Inflammatory macrophage treated with lipopolysaccharide for 4 hours (primary cell): ENCODE measurements around the gene SLC15A1.

Source experiments
- DNase-seq: peaks from one replicate; pipeline ENCODE4 v3.0.0-alpha.2; 2020

SLC15A1 gene

DNA sequence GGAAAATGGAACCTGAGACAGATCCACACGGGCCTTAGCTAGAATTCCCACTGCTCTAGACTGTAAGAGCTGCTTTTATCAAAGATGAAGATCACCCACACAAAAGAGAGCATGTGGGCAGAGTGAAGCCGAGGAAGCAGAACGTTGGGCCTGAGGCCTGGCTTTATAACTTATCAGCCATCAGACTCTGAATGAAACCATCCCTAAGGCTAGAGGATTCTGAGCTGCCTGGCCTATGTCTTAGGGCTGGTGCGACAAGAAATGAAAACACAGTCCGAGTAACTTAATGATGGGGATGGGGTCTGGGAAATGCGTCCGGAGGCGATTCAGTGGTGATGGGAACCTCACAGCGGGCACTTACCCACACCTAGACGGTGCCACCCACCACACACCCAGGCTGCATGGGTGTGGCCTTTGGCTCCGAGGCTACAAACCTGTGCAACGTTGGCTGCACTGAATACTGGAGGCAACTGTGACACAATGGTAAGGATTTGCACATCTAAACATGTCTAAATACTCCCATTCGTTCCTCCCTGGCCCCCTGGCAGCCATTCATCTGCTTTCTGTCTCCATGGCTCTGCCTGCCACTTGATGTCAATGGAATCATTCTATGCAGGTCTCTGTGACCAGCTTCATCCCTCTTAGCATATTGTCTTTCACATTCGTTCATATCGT is 62.0 kb downstream of the SLC15A1 start:
- DNase-seq: no peak

DNA sequence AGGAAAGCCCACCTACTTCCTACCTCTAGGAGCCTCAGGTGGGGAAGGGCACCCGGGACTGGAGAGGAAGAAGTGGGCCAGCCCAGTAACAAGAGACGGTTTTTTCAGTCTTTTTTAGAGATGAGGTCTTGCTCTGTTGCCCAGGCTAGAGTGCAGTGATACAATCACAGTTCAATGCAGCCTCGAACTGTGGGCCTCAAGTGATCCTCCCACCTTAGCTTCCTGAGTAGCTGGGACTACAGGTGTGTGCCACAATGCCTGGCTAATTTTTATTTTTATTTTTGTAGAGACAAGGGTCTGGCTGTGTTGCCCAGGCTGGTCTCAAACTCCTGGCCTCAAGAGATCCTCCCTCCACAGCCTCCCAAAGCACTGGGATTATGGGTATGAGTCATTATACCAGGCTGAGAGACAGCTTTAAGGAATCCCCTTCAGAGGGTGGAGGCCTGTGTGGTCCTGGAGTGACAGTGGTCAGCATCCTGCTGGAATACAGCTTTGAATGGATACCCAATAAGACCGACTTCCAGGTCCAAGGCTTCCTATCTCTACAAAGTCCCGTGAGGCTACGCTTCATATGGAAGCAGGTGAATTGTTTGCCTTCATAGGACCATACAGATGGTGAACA is 63.0 kb downstream of the SLC15A1 start:
- DNase-seq: no peak

DNA sequence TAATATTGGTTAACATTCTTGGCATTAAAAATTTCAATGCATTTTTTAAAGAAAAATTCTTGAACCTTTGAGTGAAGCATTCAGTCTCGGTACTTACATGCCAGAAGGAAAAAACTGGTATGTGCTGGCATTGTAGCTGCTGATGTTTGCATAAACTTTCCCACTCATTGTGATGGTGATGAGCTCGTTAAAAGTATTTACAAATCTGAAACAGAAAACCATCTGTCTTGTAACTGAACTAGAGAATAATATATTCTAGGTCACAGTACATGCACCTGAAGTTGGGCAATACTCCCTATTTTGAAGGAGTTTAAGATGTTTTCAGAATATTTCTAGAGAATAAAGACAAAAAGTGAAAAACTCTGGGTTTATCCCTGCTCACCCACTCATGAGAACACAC is 64.1 kb downstream of the SLC15A1 start:
- no peak for DNase-seq

DNA sequence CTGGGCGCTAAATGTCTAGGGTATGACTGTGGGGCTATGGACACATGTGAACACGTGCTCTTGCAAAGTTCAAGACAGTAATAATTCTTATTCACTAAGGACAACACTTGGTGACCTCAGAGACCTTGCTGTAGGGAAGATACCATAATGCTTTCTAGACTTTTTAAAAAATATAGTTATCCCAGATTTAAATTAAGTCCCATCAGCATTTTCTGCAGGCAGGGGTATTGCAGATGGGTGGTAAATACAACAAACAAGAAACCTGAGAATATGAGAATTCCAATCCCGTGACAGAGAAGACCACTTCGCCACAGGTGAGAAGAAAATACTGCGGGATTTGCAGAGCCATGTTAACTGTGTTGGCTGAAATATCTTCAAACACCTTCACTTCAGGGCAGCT is 65.2 kb downstream of the SLC15A1 start:
- DNase-seq: no peak

DNA sequence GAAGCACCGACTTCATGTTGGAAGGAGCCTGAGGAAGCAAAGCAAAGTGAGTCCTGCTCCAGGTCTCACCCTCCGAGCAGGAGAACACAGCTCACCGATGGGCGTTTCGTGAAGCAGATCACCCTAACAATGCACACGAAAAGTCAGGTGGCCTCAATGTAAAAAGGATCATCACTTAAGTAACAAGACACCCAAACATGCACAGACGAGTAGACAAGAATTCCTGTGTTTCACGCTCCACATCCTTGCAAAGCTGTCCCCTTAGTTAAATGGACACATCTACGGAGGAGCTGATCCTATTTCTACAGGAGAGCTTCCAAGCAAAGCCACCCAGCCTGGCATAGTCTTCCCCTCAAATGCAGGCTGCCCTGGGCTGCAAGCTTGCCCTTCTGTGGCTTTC is 66.2 kb downstream of the SLC15A1 start:
- DNase-seq: no peak

DNA sequence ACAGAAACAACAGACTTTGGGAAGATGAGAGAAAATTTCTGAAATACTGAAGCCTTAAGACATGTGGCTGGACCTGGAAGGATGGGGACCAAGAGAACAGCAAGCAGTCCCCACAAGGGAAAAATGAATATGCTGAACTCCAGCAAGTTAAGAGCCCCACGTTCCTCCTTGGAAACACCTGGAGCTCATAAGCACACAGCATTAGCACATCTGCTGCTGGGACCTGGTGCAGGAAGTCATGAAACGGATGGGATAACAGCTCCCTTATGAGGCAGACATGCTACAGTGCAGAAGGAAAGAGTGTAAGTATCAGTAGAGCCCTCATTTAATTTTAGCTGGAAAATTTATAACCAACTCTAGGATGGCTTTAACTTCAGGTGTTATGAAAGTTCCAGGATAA is 67.3 kb downstream of the SLC15A1 start:
- DNase-seq: no peak

DNA sequence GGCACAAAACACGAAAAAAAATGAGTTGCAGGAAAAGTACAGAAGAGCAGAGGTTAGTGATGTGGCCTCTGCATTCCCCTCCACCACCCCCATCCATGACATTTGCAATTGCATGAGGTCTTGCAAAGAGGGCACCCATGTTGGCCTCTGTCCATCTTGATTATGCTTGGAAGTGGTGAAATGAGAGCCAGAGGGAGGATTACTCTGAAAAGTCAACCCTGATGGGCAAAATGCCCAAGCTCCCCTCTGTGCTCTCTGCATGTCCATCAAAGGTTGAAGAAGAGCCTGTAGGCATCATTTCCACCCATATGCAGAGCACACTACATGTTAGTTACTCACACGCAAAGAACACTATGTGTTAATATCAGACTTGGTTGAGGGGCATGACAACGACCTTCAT is 71.4 kb downstream of the SLC15A1 start:
- no peak for DNase-seq

DNA sequence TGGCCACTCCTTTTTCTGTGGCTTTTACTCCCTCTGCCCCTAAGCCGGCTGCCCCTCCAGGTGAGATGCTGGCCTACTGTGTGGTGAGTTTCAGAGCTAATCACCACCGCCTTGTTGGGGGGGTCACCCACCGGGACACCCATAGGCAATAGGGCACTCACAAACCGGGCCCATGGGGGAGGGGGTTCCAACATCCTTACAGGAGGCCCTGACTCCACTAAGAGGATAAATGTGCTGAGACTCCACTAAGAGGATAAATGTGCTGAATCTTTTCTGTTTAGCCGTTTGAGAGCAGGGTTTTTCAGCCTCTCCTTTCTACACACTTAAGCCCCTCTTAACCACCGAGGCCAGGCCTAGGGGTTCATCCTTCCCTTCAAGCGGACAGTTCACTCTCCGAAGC is 73.7 kb downstream of the SLC15A1 start:
- no peak for DNase-seq

DNA sequence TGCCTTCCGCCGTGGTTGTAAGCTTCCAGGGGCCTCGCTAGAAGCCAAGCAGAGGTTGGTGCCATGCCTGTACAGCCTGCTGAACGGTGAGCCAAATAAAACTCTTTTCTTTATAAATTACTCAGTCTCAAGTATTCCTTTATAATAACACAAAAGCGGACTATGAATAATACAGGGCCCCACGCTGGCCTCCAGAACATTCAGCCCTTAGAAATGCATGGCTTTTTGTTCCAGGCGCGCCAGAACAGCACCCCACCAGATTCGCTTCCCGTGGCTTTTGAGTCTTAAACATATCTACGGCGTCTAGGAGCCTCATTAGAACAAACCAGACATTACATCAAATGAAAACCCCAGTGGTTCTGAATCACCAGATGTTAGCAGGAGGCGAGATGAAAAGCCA is 75.1 kb downstream of the SLC15A1 start:
- DNase-seq: no peak

DNA sequence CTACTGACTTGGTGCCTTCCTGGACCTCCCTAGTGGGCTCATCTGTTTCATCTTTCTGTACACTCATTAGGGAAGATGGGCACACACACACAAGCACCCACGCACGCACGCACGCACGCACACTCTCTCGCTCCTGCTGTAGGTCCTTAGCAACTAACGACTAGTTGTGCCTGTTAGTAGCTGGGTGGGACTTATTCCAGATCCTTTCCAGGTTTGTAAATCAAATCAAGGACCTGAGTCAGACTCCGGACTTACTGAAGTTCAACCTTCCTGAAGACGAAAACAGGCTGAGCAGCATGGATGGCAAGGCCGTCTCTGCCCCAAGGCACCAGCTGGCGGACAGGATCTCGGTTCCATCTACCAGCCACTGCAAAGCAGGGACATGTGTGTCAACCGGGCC is 76.2 kb downstream of the SLC15A1 start:
- DNase-seq: no peak

DNA sequence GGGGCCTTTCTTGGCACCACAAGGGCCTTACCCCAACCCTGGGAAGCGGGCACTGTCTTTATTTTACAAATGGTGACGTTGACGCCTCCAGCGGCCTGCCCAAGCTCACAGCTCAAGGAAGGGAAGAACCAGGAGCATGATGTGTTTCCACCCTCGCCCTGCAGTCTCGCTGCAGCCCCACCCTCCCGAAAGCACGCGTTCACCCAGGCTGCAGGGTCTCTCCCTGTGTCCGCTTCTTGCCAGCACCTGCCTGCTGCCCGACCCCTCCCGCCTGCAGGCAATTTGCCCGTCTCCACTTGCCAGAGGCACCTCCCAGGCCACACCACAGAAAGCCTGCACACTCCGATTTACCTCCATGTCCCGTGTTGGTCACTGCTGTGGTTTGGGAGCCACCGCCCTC is 76.6 kb downstream of the SLC15A1 start:
- no peak for DNase-seq

DNA sequence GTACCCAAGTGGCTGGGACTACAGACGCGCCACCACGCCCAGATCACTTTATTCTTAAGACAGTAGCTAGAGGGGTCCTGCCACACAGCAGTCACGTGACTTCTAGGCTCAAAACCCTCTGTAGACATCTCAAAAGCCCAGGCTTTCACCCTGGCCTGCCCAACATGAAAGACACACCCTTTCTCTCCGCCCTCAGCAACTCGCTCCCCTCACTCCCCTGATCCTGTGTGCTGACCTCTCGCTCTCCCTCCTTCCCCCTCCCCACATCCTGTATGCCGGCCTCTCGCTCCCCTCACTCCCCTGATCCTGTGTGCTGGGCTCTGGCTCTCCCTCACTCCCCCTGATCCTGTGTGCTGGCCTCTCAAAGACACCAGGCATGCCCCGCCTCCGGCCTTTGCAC is 77.4 kb downstream of the SLC15A1 start:
- no peak for DNase-seq

DNA sequence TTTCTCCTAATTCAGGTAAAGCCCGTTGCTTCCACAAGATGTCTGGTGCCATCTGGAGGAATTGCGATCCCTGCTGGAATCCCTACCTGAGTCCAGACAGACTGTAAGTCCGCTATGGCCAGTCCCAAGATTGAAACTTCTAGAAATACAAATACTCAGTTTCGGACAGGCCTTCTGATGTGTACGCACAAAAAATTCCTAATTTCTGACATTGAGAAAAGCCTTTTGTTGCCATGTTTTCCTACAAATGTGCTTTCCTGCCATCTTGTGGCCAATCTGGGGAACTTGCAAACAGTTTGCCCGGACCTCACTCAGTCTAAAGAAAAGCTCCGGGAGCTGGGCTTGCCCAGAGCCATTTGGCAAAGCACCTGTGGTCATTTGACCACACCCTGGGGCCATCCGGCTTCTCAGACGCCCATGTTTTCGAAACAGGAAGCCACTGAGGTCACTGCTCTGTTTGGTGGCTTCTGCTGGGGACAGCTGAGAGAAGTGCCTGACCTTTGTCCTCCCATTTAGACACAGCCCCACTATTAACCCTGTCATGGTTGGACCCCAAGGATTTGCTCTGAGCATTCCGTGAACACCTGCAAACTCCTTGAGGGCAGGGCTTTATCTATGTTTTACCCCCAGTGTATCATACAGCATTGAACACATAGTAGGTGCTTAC is 79.4 kb downstream of the SLC15A1 start:
- peak; percentile 75 for DNase-seq

DNA sequence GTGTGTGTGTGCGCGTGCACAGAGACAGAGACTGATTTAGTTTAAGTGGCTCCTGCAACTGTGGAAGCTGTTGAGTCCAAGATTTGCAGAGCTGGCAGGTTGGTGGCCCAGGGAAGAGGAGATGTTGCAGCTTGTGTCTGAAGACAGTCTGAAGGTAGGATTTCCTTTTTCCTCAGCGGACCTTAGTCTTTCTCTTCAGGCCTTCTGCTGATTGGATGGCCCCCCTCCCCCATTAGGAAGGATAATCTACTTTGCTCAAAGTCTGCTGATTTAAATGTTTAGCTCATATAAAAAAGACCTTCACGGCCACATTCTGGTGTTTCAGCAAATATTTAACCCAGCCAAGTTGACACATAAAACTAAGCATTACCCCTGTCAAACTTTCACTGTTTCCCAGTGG is 84.3 kb downstream of the SLC15A1 start:
- no peak for DNase-seq

DNA sequence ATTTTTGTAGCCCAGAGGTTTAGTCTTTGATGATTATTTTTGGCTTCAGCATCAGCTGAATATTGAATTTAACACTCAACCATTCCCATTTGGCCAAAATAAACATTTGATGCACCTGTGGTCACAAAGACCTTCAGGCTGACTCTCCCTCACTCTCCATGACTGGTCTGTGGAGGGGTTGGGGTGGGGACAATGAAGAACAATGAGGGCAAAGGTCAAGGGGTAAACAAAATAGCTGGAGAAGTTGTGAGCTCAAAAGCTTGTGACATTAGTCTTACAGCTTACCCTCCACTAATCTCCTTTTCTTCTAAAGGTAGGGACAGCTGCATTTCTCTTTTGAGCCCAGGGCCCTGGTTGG is 86.9 kb downstream of the SLC15A1 start:
- no peak for DNase-seq

DNA sequence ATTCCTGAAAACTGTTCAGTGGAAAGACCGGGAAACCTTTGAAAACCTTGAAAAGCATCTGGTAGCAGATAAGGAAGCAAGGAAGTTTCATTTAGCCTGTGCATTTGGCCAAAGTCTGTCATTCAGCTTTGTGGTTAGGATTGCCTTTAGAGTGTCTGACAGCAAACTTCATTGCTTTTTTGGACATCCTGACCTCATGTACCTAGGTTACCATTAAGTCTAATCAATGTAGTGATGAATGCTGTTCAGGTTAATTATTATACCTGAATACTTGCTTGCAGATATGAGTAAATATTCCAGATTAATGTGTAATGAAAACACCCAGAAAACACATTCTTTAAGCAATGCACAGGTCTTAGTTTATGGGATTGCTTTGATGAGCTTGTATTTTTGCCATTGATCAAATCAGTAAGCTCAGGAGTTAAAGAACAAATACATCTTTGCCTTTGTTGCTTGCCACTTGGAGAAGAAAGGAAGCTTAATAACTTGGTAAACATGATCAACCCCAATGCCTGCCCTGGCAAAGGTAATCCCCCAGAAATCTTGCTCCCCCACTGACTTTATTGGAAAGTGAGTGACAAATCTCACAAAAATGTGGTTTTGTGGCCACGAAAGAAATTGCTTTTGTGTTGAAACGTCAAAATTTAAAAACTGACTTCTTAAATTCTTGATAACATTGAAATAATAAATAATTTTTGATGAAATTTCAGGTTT is 87.4 kb downstream of the SLC15A1 start:
- no peak for DNase-seq

DNA sequence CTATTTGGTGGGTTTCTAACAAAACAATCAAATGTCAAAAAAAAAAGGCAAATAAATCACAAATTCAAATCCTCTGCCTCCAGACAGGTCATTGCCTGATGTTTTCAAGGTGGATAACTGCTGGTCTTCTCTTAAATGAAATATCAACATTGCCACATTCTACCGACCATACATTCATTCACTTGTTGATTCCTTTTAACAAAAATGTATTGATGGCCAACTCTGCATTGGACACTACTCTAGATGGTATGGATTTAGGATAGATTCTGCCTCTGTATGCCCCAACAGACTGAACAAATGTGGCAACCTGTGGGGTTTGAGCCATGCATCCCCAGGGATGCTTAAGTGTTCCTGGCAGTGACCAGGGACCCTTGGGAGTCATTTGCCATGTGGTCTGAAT is 88.0 kb downstream of the SLC15A1 start:
- DNase-seq: no peak

DNA sequence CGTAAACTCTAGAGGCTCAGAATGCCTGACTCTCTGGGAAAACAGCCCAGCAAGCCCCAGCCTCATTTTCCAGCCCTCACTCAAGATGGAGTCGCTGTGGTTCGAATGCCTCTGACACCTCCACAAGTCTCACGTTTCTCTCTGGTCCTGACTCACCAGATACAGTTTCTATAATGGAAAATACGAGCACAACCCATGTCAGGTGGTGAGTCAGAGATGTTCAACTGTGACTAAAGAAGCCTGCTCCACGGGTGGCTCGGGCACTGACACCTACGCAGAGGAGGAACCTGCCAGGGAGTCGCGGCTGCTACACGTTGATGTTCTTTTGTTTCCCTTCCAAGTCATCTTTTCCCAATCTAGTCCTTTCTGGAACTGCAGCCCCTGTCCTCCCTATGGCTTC is 88.4 kb downstream of the SLC15A1 start:
- no peak for DNase-seq

DNA sequence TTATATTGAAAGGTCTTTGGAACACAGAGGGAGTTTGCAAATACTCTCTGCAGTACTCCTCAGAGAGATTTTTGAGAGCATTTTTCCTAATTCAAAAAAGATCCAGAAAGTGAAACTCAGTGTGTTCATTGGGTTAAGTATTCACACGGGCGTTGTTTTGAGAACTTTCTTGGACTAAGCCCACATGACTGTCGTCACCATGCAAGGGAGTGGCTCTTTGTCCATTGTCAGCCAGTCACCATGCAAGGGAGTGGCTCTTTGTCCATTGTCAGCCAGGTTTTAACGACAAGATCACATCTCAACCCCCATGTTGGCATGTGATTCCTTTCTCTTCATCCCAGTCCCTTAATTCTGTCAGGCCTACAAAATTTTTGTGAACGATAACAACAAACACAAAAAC is 94.3 kb downstream of the SLC15A1 start:
- DNase-seq: no peak

DNA sequence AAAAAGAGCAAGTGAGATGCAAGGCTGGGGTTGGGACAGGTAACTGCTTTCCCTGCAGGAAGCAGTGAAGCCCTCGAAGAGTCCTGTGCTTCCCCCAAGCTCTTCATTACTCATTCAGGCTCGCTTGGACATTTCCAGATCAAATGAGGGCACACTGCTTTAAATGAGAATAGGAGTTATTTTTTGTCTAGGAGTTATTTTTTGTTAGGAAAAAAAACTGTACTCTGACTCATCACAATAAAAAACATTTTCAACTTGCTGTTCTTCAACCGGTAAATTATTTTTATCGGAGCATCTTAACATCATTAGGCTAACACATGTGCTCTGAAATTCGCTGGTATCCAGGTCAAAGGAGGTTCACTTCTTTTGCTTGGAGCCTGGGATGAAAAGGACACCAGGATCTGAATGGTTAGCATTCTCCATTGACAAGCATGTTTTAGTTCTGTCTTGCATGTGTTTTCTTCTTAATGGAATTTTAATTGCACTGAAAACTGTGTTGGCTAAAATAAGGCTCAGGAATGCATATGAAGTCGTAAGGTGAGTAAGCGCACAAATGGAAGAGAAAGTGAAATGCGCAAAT is 94.9 kb downstream of the SLC15A1 start:
- DNase-seq: no peak

DNA sequence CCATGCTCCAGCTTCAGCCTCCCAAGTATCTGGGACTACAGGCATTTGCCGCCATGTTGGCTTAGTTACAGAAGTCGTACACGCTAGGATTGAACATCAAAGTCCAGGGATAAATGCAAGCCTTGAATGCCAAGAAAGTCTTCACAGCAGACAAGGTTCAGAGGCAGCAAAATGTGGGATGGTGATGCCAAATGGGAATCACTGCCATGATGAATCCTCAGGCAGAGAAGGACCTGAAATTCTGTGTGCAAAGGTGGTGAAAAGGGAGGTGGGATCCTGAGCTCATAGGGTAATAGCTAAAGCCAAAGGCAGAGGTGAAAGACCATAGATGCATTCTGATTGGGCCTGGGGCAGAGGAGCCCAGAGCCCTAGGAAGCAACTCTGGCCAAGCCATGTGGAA is 96.2 kb downstream of the SLC15A1 start:
- no peak for DNase-seq

DNA sequence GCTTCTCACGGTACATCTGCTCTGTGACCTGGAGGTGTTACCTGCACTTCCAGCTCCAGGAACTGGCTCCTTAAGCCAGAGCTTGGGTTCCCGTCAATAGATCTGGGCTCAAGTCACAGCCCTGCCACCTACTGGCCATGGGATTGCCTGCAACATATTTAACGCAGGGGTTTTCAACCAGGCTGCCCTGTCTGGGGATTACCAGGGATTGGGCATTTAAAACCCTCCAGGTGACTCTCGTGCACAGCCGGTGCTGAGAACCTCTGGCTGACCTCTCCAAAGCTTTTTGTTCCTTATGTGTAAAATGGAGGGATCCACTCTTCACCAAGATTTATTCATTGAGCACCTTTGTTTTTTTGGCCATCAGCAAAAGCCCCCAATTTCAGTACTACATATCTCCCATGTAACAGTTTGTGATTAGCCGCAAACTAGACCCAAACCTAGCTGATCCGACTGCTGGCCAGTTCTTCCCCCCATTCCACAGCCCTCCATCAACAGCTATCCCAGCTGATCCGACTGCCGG is 98.9 kb downstream of the SLC15A1 start:
- peak; percentile 72 for DNase-seq

DNA sequence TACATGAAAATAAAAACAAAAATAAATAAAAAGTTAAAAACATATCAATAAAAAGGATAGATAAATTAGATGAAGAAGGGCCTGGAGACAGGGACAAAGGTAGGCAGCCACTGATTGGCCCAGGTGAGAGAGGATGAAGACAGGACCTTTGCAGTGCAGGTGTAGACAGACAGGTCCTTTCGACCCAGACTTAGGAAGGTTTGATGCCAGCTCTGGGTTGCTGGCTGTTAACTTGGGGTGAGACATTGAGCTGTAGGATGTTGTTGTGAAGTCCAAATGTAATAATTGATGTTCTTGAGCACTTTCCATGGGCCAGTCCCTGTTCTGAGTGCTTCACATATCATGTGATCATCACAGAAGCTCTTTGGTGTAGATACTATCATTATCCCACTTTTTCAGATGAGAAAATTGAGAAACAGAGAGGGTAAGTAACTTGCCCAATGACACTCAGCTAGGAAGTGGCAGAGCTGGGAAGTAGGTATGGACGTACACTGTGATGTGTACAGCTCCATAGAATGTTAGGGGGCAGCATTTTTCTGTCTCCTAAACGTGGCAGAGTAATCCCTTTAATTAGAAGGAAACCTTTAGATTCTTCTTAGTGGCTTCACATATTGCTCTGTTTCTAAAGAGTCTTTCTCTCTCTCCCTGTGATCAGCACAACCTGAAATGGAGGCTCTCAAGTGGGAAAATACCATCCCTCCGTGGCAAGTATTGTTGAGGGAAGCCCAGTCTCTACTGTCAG is 99.6 kb downstream of the SLC15A1 start:
- no peak for DNase-seq
